A549 (cell line): ENCODE measurements around the gene PELI2.

Experiments used
- CBX8 ChIP-seq: fragments of 200-600 bp; sonication (generic); IDR thresholded peaks from 2 replicates; pipeline ENCODE4 v1.6.1; 2016
- EP300 ChIP-seq, 2 experiments: fragments of >200 bp; sonication (Bioruptor Twin); formaldehyde crosslinking; IDR thresholded peaks; 2 replicates in 1 of 2; 3 replicates in 1 of 2; pipeline ENCODE4 v1.6.1; 2016 to 2017
- HMGXB4 ChIP-seq: fragments of 250-450 bp; sonication (Bioruptor Pico); IDR thresholded peaks from 2 replicates; pipeline ENCODE4 v1.5.0; 2021; ENCODE audit warnings: mild to moderate bottlenecking, moderate library complexity, borderline replicate concordance
- MYC ChIP-seq: IDR thresholded peaks from 2 replicates; pipeline ENCODE4 v1.6.1; 2012; ENCODE audit warnings: mild to moderate bottlenecking, inconsistent platforms, low read length, improper control_type of control experiment, borderline replicate concordance
- RAD21 ChIP-seq, 2 experiments: fragments of >200 bp in 1 of 2; sonication (Bioruptor Twin) in 1 of 2; formaldehyde crosslinking in 1 of 2; IDR thresholded peaks in 1 of 2; conservative IDR thresholded peaks in 1 of 2; 2 replicates in 1 of 2; 3 replicates in 1 of 2; pipeline ENCODE4 v1.6.1; 2012 to 2018; ENCODE audit warnings: inconsistent platforms in 1 of 2
- REST ChIP-seq: fragments of 200-600 bp; sonication (generic); IDR thresholded peaks from 2 replicates; pipeline ENCODE4 v1.6.1; 2016; ENCODE audit warnings: antibody characterized with exemption, mild to moderate bottlenecking, moderate library complexity
- TF ChIP-seq, protein P1 (sequence below): fragments of >200 bp; sonication (Bioruptor Twin); formaldehyde crosslinking; IDR thresholded peaks from 3 replicates; pipeline ENCODE4 v1.5.1; 2016
- TF ChIP-seq, protein P2 (sequence below): fragments of 150-350 bp; IDR thresholded peaks from 2 replicates; pipeline ENCODE4 v1.6.1; 2014; ENCODE audit warnings: low read depth, mild to moderate bottlenecking, low read length
- TF ChIP-seq, protein P3 (sequence below): IDR thresholded peaks from 2 replicates; pipeline ENCODE4 v1.6.1; 2012

- TF ChIP-seq, protein P1, sequence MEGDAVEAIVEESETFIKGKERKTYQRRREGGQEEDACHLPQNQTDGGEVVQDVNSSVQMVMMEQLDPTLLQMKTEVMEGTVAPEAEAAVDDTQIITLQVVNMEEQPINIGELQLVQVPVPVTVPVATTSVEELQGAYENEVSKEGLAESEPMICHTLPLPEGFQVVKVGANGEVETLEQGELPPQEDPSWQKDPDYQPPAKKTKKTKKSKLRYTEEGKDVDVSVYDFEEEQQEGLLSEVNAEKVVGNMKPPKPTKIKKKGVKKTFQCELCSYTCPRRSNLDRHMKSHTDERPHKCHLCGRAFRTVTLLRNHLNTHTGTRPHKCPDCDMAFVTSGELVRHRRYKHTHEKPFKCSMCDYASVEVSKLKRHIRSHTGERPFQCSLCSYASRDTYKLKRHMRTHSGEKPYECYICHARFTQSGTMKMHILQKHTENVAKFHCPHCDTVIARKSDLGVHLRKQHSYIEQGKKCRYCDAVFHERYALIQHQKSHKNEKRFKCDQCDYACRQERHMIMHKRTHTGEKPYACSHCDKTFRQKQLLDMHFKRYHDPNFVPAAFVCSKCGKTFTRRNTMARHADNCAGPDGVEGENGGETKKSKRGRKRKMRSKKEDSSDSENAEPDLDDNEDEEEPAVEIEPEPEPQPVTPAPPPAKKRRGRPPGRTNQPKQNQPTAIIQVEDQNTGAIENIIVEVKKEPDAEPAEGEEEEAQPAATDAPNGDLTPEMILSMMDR: no peak
- no peak for TF ChIP-seq HMGXB4
- TF ChIP-seq, protein P2, sequence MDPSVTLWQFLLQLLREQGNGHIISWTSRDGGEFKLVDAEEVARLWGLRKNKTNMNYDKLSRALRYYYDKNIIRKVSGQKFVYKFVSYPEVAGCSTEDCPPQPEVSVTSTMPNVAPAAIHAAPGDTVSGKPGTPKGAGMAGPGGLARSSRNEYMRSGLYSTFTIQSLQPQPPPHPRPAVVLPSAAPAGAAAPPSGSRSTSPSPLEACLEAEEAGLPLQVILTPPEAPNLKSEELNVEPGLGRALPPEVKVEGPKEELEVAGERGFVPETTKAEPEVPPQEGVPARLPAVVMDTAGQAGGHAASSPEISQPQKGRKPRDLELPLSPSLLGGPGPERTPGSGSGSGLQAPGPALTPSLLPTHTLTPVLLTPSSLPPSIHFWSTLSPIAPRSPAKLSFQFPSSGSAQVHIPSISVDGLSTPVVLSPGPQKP: no peak
- TF ChIP-seq, protein P3, sequence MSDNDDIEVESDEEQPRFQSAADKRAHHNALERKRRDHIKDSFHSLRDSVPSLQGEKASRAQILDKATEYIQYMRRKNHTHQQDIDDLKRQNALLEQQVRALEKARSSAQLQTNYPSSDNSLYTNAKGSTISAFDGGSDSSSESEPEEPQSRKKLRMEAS: no peak
- no peak for TF ChIP-seq MYC
- no peak for TF ChIP-seq EP300 (IDR thresholded peaks at IDR 0.05)
- no peak for TF ChIP-seq CBX8
- TF ChIP-seq REST: no peak
- no peak for TF ChIP-seq RAD21 (conservative IDR thresholded peaks at IDR 0.05 in 1 of 2, IDR thresholded peaks at IDR 0.05 in 1 of 2)
Measured at GRCh38 chr14:56125772-56126636, 7.8 kb downstream of the PELI2 start.
